Smooth muscle cell (in vitro differentiated cells): ENCODE measurements around the gene KLHL35. TPM values are rescaled to one million over a fixed set of nuclear protein-coding genes. Genes with fewer than 3 reads are reported as not detected.

ENCODE experiments used
- DNase-seq: peaks from one replicate; lab custom pipeline; 2025; ENCODE audit not compliant: unreplicated experiment; lab: John Stamatoyannopoulos, UW
- H2AFZ ChIP-seq: fragments of 200-600 bp; sonication (generic); 2 replicates; pipeline ENCODE4 v1.6.0; 2016; ENCODE audit warnings: antibody characterized with exemption, low read depth, mild to moderate bottlenecking
- H3F3A ChIP-seq: fragments of 200-600 bp; sonication (generic); 2 replicates; pipeline ENCODE4 v1.6.0; 2017; ENCODE audit warnings: antibody characterized with exemption, low read depth
- H3K27ac ChIP-seq: fragments of 200-600 bp; sonication (generic); 2 replicates; pipeline ENCODE4 v1.5.1; 2016; ENCODE audit warnings: low read depth, mild to moderate bottlenecking
- H3K27me3 ChIP-seq: fragments of 200-600 bp; sonication (generic); 2 replicates; pipeline ENCODE4 v1.6.1; 2016; ENCODE audit warnings: low read depth, mild to moderate bottlenecking
- H3K36me3 ChIP-seq: fragments of 200-600 bp; sonication (generic); 2 replicates; pipeline ENCODE4 v1.5.1; 2016; ENCODE audit warnings: low read depth
- H3K4me1 ChIP-seq: fragments of 200-600 bp; sonication (generic); 2 replicates; pipeline ENCODE4 v1.5.1; 2016; ENCODE audit warnings: low read depth
- H3K4me2 ChIP-seq: fragments of 200-600 bp; sonication (generic); 2 replicates; pipeline ENCODE4 v1.6.0; 2016; ENCODE audit warnings: mild to moderate bottlenecking
- H3K4me3 ChIP-seq: fragments of 200-600 bp; sonication (generic); 2 replicates; pipeline ENCODE4 v1.5.1; 2016; ENCODE audit warnings: mild to moderate bottlenecking
- H3K79me2 ChIP-seq: fragments of 200-600 bp; sonication (generic); 2 replicates; pipeline ENCODE4 v1.6.0; 2016; ENCODE audit warnings: low read depth, mild to moderate bottlenecking
- H3K9ac ChIP-seq: fragments of 200-600 bp; sonication (generic); 2 replicates; pipeline ENCODE4 v1.6.0; 2016; ENCODE audit warnings: low read depth
- H3K9me3 ChIP-seq: fragments of 200-600 bp; sonication (generic); replicated peaks from 2 replicates; pipeline ENCODE4 v1.5.1; 2016; ENCODE audit warnings: low read depth
- H4K20me1 ChIP-seq: fragments of 200-600 bp; sonication (generic); 2 replicates; pipeline ENCODE4 v1.6.0; 2016; ENCODE audit warnings: low read depth
- CTCF ChIP-seq: fragments of 200-600 bp; sonication (generic); IDR thresholded peaks from 2 replicates; pipeline ENCODE4 v1.5.1; 2017; ENCODE audit warnings: borderline replicate concordance, mild to moderate bottlenecking, antibody characterized with exemption; ENCODE audit not compliant: insufficient read depth, poor library complexity, severe bottlenecking
- WGBS: methylation state at CpG from one replicate; pipeline ENCODE4 v1.1.7; 2016; ENCODE audit warnings: low lambda C conversion rate; 5-methylcytosine and 5-hydroxymethylcytosine counted together
- polyA plus RNA-seq: library from polyadenylated mRNA; unstranded; fragments of >200 nt; fragmentation: Nextera tagmentation; extraction: Ambion mirVana; gene quantifications from 2 replicates; pipeline ENCODE4 v1.2.1, GENCODE V29; 2016
- total RNA-seq: library from RNA; depleted of rRNA; stranded (reverse); fragments of >200 nt; gene quantifications from 2 replicates; pipeline ENCODE4 v1.2.3, GENCODE V29; 2014

KLHL35 gene
- total and polyA plus RNA-seq, 2 experiments from 2014 or later: 1.0 to 3.0 TPM

- Histone ChIP-seq H3K4me2 (no peak overlapping the region), H2AFZ (no peak overlapping the region), H3K4me3 (no peak overlapping the region), H3K79me2 (no peaks in the 10 kb centered on the region), H3K27me3 (no peaks in the 10 kb centered on the region), H3K36me3 (no peaks in the 10 kb centered on the region), H3K4me1 (peaks cover 26% of the 10 kb centered on the region), H3F3A (no peaks in the 10 kb centered on the region), H3K9ac (no peak overlapping the region), H3K27ac (no peak overlapping the region), H3K9me3 (no peaks in the 10 kb centered on the region), H4K20me1 (no peaks in the 10 kb centered on the region)
- TF ChIP-seq CTCF: no peak
- DNase-seq: no peak
- 86% methylated on average over 11 of the region's 11 CpGs for WGBS
Observed at GRCh38 chr11:75465701-75466531, 32.9 kb upstream of the KLHL35 start.

GRCh38 chr11:75463106-75463774 lies 30.2 kb upstream of the KLHL35 start:
- H3K36me3 ChIP-seq: no peaks in the 10 kb centered on the region
- H3K27me3 ChIP-seq: no peaks in the 10 kb centered on the region
- no peak overlapping the region for H2AFZ ChIP-seq
- H3K79me2 ChIP-seq: no peaks in the 10 kb centered on the region
- 55% methylated on average over 11 of the region's 11 CpGs for WGBS
- no peak overlapping the region for H3K4me3 ChIP-seq
- no peak for TF ChIP-seq CTCF
- H3K9me3 ChIP-seq: no peaks in the 10 kb centered on the region
- H3K27ac ChIP-seq: no peak overlapping the region
- no peak overlapping the region for H3K4me2 ChIP-seq
- no peaks in the 10 kb centered on the region for H3F3A ChIP-seq
- peaks cover 15% of the 10 kb centered on the region for H3K4me1 ChIP-seq
- no peak overlapping the region for H3K9ac ChIP-seq
- no peaks in the 10 kb centered on the region for H4K20me1 ChIP-seq
- DNase-seq: no peak

- Histone ChIP-seq H3K79me2 (no peaks in the 10 kb centered on the region), H3K9me3 (no peaks in the 10 kb centered on the region), H3K27me3 (no peaks in the 10 kb centered on the region), H2AFZ (no peak overlapping the region), H3F3A (no peaks in the 10 kb centered on the region), H4K20me1 (no peaks in the 10 kb centered on the region), H3K4me3 (no peak overlapping the region), H3K9ac (no peak overlapping the region), H3K4me1 (peaks cover 15% of the 10 kb centered on the region), H3K27ac (no peak overlapping the region), H3K36me3 (no peaks in the 10 kb centered on the region), H3K4me2 (no peak overlapping the region)
- no peak for TF ChIP-seq CTCF
- WGBS: 79% methylated on average over 5 of the region's 5 CpGs
- DNase-seq: no peak
Observed at GRCh38 chr11:75462117-75462653, 29.2 kb upstream of the KLHL35 start.
